IMR-90 (cell line): Measurements from ENCODE around the gene TMEM82. TPM values are rescaled to one million over a fixed set of nuclear protein-coding genes. Genes with fewer than 3 reads are reported as not detected.
A peak's percentile ranks its signal among the peaks of the same experiment; 100 is the strongest.

Experiments used
- ATAC-seq: fragments of 200-7000 bp; cut with Tn5 transposase; 2 replicates; pipeline ENCODE4 v1.9.1; 2020; ENCODE audit warnings: low read depth, mild to moderate bottlenecking, moderate library complexity
- BruUV-seq: library from RNA; stranded (reverse); fragments of 400-500 nt; replicated peaks from 2 replicates; lab custom pipeline; 2021; lab: Mats Ljungman, UMichigan
- CTCF ChIA-PET: fragments of 300-600 bp; formaldehyde crosslinking; extraction: SDS; loops from one replicate; lab custom pipeline; 2021; ENCODE audit warnings: antibody characterized with exemption; lab: Yijun Ruan, JAX
- POLR2A ChIA-PET: fragments of 300-600 bp; sonication (Branson Sonifier 250); formaldehyde crosslinking; loops from one replicate; lab custom pipeline; 2022; ENCODE audit warnings: antibody characterized with exemption; ENCODE audit not compliant: unreplicated experiment; lab: Charles Lee
- DNase-seq: peaks from one replicate; pipeline ENCODE4 v3.0.0; 2013
- H2AFZ ChIP-seq: replicated peaks from 2 replicates; pipeline ENCODE3; 2013; ENCODE audit warnings: low read length, mild to moderate bottlenecking; ENCODE audit not compliant: poor library complexity
- H2AK5ac ChIP-seq: 2 replicates; pipeline ENCODE4 v1.6.1; 2013; ENCODE audit warnings: low read depth, low read length, inconsistent platforms
- H2AK9ac ChIP-seq: replicated peaks from 2 replicates; pipeline ENCODE3; 2013; ENCODE audit warnings: mild to moderate bottlenecking, low read depth, low read length, moderate library complexity; ENCODE audit not compliant: poor library complexity
- H2BK120ac ChIP-seq: 2 replicates; pipeline ENCODE4 v1.6.1; 2013; ENCODE audit warnings: low read depth, low read length, inconsistent platforms
- H2BK15ac ChIP-seq: 3 replicates; pipeline ENCODE4 v1.6.1; 2013; ENCODE audit warnings: low read depth, low read length, inconsistent platforms
- H2BK20ac ChIP-seq: 2 replicates; pipeline ENCODE4 v1.6.1; 2013; ENCODE audit warnings: low read depth, mild to moderate bottlenecking, inconsistent platforms, low read length, moderate library complexity
- H2BK5ac ChIP-seq: 2 replicates; pipeline ENCODE4 v1.6.1; 2013; ENCODE audit warnings: mild to moderate bottlenecking, low read depth, low read length, inconsistent platforms; ENCODE audit not compliant: poor library complexity, severe bottlenecking
- H3K14ac ChIP-seq: replicated peaks from 2 replicates; pipeline ENCODE4 v1.6.1; 2013; ENCODE audit warnings: low read depth, low read length, inconsistent platforms
- H3K18ac ChIP-seq: 2 replicates; pipeline ENCODE4 v1.6.1; 2013; ENCODE audit warnings: low read depth, low read length, control low read depth
- H3K23ac ChIP-seq: 2 replicates; pipeline ENCODE4 v1.6.1; 2013; ENCODE audit warnings: low read depth, low read length, inconsistent platforms
- H3K27ac ChIP-seq: 2 replicates; pipeline ENCODE4 v1.5.1; 2013; ENCODE audit warnings: mild to moderate bottlenecking, control low read depth, low read length; ENCODE audit not compliant: insufficient read depth
- H3K27me3 ChIP-seq: 2 replicates; pipeline ENCODE4 v1.6.1; 2013; ENCODE audit warnings: low read length; ENCODE audit not compliant: control insufficient read depth, insufficient read depth
- H3K36me3 ChIP-seq: 2 replicates; pipeline ENCODE4 v1.6.1; 2013; ENCODE audit warnings: low read length, mixed read lengths; ENCODE audit not compliant: control insufficient read depth, insufficient read depth
- H3K4ac ChIP-seq: 2 replicates; pipeline ENCODE4 v1.6.1; 2013; ENCODE audit warnings: low read depth, low read length, inconsistent platforms
- H3K4me1 ChIP-seq: 2 replicates; pipeline ENCODE4 v1.6.1; 2013; ENCODE audit warnings: low read length, mixed read lengths; ENCODE audit not compliant: control insufficient read depth, insufficient read depth
- H3K4me2 ChIP-seq: 2 replicates; pipeline ENCODE4 v1.6.1; 2013; ENCODE audit warnings: low read depth, mild to moderate bottlenecking, control low read depth, low read length, moderate library complexity
- H3K4me3 ChIP-seq: 2 replicates; pipeline ENCODE4 v1.5.1; 2013; ENCODE audit warnings: low read depth, mild to moderate bottlenecking, control low read depth, low read length, moderate library complexity; ENCODE audit not compliant: insufficient read depth
- H3K56ac ChIP-seq: 2 replicates; pipeline ENCODE4 v1.6.1; 2013; ENCODE audit warnings: low read length, inconsistent platforms; ENCODE audit not compliant: insufficient read depth; ENCODE audit errors: extremely low read depth
- H3K79me1 ChIP-seq, 2 experiments: 2 replicates each; pipeline ENCODE4 v1.6.1; 2013; ENCODE audit warnings: low read length in 2 of 2, inconsistent platforms in 1 of 2, low read depth in 1 of 2
- H3K9ac ChIP-seq: 2 replicates; pipeline ENCODE4 v1.6.1; 2013; ENCODE audit warnings: low read depth, low read length, control low read depth
- H3K9me1 ChIP-seq: 2 replicates; pipeline ENCODE4 v1.6.1; 2013; ENCODE audit warnings: low read length, inconsistent platforms; ENCODE audit not compliant: insufficient read depth
- H3K9me3 ChIP-seq: 2 replicates; pipeline ENCODE4 v1.6.1; 2013; ENCODE audit warnings: low read length; ENCODE audit not compliant: control insufficient read depth, insufficient read depth
- H4K20me1 ChIP-seq: 2 replicates; pipeline ENCODE4 v1.6.1; 2013; ENCODE audit warnings: low read length, inconsistent platforms; ENCODE audit not compliant: insufficient read depth
- H4K5ac ChIP-seq: 2 replicates; pipeline ENCODE4 v1.6.1; 2013; ENCODE audit warnings: mild to moderate bottlenecking, low read depth, low read length, control low read depth
- H4K8ac ChIP-seq, 2 experiments: 2 replicates each; pipeline ENCODE4 v1.6.1; 2013; ENCODE audit warnings: low read depth in 2 of 2, low read length in 2 of 2, control low read depth in 1 of 2, inconsistent platforms in 1 of 2
- H4K91ac ChIP-seq: 2 replicates; pipeline ENCODE4 v1.6.1; 2013; ENCODE audit warnings: low read depth, low read length, inconsistent platforms; ENCODE audit not compliant: insufficient read depth
- MAFK ChIP-seq: IDR thresholded peaks from 2 replicates; pipeline ENCODE4 v1.6.1; 2012; ENCODE audit warnings: low read depth, low read length, improper control_type of control experiment
- RAD21 ChIP-seq: IDR thresholded peaks from 2 replicates; pipeline ENCODE4 v1.6.1; 2012; ENCODE audit warnings: low read length, improper control_type of control experiment
- whole genome bisulfite sequencing, 2 experiments: methylation state at CpG; one replicate each; pipeline versions ENCODE4 v1.1.5 to v1.1.7; 2013; ENCODE audit warnings: missing lambda C conversion rate in 2 of 2; ENCODE audit not compliant: insufficient read length in 1 of 2; ENCODE audit errors: extremely low coverage in 2 of 2; 5-methylcytosine and 5-hydroxymethylcytosine counted together
- dilution Hi-C: fragments of 300-500 bp; cut with HindIII; formaldehyde crosslinking; loops from one replicate; pipeline ENCODE4 v1.14.3; 2018; ENCODE audit warnings: low sequenced_read_pairs; ENCODE audit not compliant: unreplicated experiment
- in situ Hi-C: fragments of 300-500 bp; cut with MboI; formaldehyde crosslinking; loops from 3 replicates; pipeline ENCODE4 v1.14.3; 2019; ENCODE audit warnings: low sequenced_read_pairs, inconsistent platforms, mixed read lengths
- intact Hi-C: fragments of 100-400 bp; cut with micrococcal nuclease; formaldehyde crosslinking; loops from 2 replicates; pipeline ENCODE4 v1.10.0; 2022
- polyA plus RNA-seq, 3 experiments: library from polyadenylated mRNA; depleted of rRNA; stranded (reverse); fragments of >200 nt; gene quantifications; 2 replicates each; pipeline ENCODE4 v1.2.3, GENCODE V29; 2012; ENCODE audit warnings: low replicate concordance in 1 of 3
- total RNA-seq: library from RNA; depleted of rRNA; stranded (reverse); fragments of >200 nt; gene quantifications from 2 replicates; pipeline ENCODE4 v1.2.3, GENCODE V29; 2012

Gene TMEM82
- total and polyA plus RNA-seq, 2 of the 4 experiments (the other 2 are of a cell fraction): not detected

GRCh38 chr1:15705184-15705566 lies 37.1 kb upstream of the TMEM82 start:
- in situ Hi-C loops: no loop called here
- CTCF ChIA-PET: no interaction called here

More at GRCh38 chr1:15705184-15705566, 37.1 kb upstream of the TMEM82 start:
- WGBS, 2 experiments: 90% methylated on average over 8 of the region's 11 CpGs; no CpG with 5 or more reads in 1 of the 2 experiments
- POLR2A ChIA-PET: no interaction called here
- no peak overlapping the region for H2BK15ac ChIP-seq
- no peak overlapping the region for H4K5ac ChIP-seq
- H2AFZ ChIP-seq: no peak overlapping the region
- BruUV-seq: no TSS peak
- no peaks in the 10 kb centered on the region for H3K9me3 ChIP-seq
- no peak overlapping the region for H2AK9ac ChIP-seq
- H3K79me1 ChIP-seq: peaks cover 51 to 77% of the 10 kb centered on the region in 2 experiments
- dilution Hi-C loops: no loop called here
- no peak overlapping the region for H3K18ac ChIP-seq
- peaks cover 4% of the 10 kb centered on the region; the same call in 1 of the 2 replicates for H3K36me3 ChIP-seq
- no peak overlapping the region for H2BK120ac ChIP-seq
- no peak overlapping the region for H3K56ac ChIP-seq
- no peak overlapping the region for H3K9ac ChIP-seq
- TF ChIP-seq RAD21 (no peak), MAFK (peak; percentile 53)
- no peaks in the 10 kb centered on the region for H3K27me3 ChIP-seq
- H3K9me1 ChIP-seq: peaks cover 15% of the 10 kb centered on the region
- no peak overlapping the region for H3K4me3 ChIP-seq
- H3K27ac ChIP-seq: no peak overlapping the region
- H2BK5ac ChIP-seq: no peak overlapping the region
- ATAC-seq (no peak), DNase-seq (no peak)
- no peak overlapping the region for H3K23ac ChIP-seq
- H4K91ac ChIP-seq: no peak overlapping the region
- intact Hi-C loops: no loop called here
- peaks cover 32% of the 10 kb centered on the region for H4K20me1 ChIP-seq
- peaks cover 17% of the 10 kb centered on the region; the same call in 1 of the 2 replicates for H3K4me1 ChIP-seq
- no peak overlapping the region for H3K4me2 ChIP-seq
- H2AK5ac ChIP-seq: no peak overlapping the region
- no peak overlapping the region for H3K14ac ChIP-seq
- no peak overlapping the region for H4K8ac ChIP-seq
- H2BK20ac ChIP-seq: no peak overlapping the region
- H3K4ac ChIP-seq: no peak overlapping the region
